AG10803 (cell line): Measurements from ENCODE around the gene TGM2.
A peak's percentile ranks its signal among the peaks of the same experiment; 100 is the strongest.

Experiments used
- DNase-seq: peaks from one replicate; pipeline ENCODE4 v3.0.0; 2010; ENCODE audit warnings: low read depth
- H3K4me3 ChIP-seq: 2 replicates; pipeline ENCODE4 v1.5.1; 2011; ENCODE audit warnings: mild to moderate bottlenecking, low read length, control low read depth
- TF ChIP-seq, protein P1 (sequence below): conservative IDR thresholded peaks from 2 replicates; pipeline ENCODE4 v1.5.1; 2011; ENCODE audit warnings: mild to moderate bottlenecking, low read length, control low read depth, inconsistent platforms

Gene TGM2

GRCh38 chr20:38144598-38144973 is 20.5 kb downstream of the TGM2 start:
- DNase-seq = no peak
- TF ChIP-seq, protein P1, sequence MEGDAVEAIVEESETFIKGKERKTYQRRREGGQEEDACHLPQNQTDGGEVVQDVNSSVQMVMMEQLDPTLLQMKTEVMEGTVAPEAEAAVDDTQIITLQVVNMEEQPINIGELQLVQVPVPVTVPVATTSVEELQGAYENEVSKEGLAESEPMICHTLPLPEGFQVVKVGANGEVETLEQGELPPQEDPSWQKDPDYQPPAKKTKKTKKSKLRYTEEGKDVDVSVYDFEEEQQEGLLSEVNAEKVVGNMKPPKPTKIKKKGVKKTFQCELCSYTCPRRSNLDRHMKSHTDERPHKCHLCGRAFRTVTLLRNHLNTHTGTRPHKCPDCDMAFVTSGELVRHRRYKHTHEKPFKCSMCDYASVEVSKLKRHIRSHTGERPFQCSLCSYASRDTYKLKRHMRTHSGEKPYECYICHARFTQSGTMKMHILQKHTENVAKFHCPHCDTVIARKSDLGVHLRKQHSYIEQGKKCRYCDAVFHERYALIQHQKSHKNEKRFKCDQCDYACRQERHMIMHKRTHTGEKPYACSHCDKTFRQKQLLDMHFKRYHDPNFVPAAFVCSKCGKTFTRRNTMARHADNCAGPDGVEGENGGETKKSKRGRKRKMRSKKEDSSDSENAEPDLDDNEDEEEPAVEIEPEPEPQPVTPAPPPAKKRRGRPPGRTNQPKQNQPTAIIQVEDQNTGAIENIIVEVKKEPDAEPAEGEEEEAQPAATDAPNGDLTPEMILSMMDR = no peak
- no peak overlapping the region for H3K4me3 ChIP-seq

DNA sequence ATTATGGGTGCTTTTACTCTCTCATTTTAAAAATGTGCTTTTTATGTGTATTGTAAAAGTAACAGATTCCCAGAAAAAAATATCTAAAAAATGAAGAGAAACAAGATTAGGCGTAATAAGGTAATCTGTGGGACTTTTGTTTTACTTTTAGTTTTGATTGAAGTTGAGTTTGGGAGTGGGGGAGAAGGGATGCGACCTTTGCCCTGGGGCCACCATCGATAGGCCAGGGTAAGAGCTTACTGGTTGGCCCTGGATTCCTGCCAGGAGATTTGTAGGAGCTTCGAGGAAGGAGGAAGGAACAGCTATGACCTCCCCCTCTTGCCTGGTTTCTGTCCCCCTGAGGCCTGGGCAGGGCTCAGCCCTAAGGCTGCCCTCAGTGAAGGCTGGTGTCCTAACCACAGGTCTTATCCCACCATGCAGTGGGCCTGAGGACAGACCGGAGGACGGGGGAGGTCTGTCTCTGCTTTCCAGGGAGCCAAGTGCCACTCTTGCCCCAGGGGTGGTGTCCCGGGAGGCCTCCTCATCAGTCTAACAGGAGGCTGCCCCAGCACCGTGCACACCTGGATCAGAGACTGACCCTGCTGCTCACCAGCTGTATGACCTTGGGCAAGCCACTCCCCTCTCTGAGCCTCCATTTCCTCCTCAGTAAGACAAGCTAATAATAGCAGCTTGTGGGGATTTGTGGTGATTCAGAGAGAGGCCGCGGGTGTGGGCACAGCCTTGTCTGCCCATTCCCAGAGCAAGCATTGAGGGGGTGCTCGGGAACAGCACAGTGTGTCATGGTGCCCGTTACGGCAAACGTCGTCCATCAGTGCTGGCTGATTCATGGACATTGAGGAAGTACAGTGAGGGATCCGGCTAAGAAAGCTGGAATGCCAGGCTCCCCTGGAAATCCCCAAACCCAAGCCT is 21.2 kb downstream of the TGM2 start:
- TF ChIP-seq, protein P1 = no peak
- DNase-seq = peak; percentile 80

GRCh38 chr20:38143238-38143645 is 21.8 kb downstream of the TGM2 start:
- no peak for DNase-seq
- TF ChIP-seq, protein P1 = no peak
- no peak overlapping the region for H3K4me3 ChIP-seq

More for the DNA sequence above, 21.2 kb downstream of the TGM2 start:
- no peak overlapping the region for H3K4me3 ChIP-seq

DNA sequence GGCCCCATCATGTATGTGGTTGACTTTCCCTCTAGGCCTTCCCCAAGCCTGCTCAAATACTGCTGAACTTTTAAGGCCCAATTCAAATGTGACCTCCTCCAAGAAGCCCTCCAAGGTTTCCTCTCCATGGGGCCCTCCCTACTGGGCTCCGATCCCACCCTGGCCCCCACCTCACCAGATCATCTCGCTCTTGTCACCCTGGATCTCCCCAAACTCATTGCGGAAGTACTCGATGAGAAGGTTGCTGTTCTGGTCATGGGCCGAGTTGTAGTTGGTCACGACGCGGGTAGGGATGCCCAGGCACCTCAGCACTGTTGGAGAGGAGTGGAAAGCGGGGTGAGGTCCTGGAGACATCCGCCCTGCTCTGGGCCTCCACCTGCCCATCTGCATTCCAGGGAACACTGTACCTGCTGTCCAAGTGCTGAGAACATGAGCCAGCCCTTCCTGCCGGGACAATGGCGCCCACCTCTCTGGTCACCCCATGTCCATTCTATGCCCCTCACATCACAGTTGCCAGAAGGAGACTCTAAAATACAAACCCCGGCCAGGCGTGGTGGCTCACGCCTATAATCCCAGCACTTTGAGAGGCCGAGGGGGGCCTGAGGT is 23.1 kb downstream of the TGM2 start:
- no peak for DNase-seq
- H3K4me3 ChIP-seq = no peak overlapping the region
- TF ChIP-seq, protein P1 = no peak

DNA sequence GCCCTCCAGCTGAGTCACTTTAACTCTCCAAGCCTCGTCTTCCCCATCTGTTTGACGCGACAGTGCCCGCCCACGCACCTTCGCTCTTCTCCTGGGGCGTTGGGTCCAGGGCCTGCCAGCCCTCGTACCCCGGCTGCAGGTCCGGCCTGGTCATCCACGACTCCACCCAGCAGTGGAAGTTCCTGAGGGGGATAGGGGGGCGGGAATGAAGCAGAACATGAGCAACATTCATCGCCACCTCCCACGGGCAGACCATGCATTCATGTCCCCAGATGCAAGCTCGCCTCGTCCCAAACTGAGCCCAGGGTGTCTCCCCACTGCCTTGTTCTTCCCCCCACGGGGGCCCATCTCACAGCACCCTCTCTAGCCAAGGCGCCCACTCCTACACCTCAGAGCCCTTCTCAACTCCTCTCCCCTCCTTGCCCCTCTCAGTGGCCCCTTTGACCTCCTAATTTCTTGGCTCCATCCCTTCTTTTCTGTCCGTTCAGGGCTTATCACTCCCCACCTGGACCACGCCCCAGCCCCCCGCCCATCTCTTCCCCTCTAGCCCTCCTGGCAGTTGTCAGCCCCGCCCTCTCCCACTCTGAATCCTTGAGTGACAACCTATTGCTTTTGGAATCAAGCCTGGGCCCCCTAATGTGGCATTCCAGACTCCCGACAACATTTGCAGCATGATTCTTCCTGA is 23.7 kb downstream of the TGM2 start:
- DNase-seq = no peak
- no peak overlapping the region for H3K4me3 ChIP-seq
- TF ChIP-seq, protein P1 = no peak

DNA sequence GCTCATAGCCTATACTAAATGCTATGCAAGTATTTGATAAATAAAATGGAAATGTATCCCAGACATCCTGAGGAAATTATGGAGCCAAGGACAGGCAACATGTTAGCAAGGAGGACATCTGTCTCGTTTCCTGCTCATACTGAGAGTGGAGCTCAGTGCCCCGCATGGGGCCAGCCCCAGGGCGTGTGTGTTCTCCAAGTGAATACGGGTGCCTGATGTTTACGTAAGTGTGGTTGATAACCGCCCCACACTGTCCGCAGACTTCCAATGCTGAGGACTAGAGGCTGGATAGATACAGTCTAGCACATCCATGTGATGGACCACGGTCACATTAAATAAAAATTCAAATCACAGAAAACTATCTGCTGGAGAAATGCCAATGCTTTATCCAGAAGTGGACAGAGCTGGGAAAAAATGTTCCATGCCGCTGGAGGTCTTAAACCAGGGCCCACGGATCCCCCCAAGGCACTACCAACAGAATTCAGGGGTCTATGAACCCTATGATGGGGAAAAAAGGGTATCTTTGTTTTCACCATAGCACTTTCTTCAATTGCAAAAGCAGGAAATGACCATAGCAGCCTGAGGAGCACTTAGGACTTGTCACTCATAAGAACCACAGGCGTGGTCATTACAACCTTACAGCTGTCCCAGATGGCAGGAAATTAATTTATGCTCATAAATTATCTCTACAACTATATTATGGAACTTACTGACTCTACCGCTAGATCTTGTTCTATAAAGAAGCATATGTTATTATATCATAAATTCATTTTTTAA is 24.9 kb downstream of the TGM2 start:
- H3K4me3 ChIP-seq = no peak overlapping the region
- TF ChIP-seq, protein P1 = no peak
- no peak for DNase-seq
